Esophagus squamous epithelium (tissue), 5 donors: ENCODE data around the gene PET117. TPM values are rescaled to one million over a fixed set of nuclear protein-coding genes. Genes with fewer than 3 reads are reported as not detected.
"Not testable (repeated sequence)": the region's sequence is repeated elsewhere in the genome, so short reads cannot be mapped to it uniquely, and the experiment has no call there.

Experiments
- DNase-seq: peaks from one replicate; lab custom pipeline; 2025; lab: John Stamatoyannopoulos, UW
- H3K27ac ChIP-seq, 4 donors: fragments of 200-600 bp; sonication (generic); one replicate each; pipeline ENCODE4 v1.5.1; 2016 to 2019; ENCODE audit warnings: mild to moderate bottlenecking in 1 of 4
- H3K27me3 ChIP-seq, 4 donors: fragments of 200-600 bp; sonication (generic); 1 replicate in 3 of 4; 2 replicates in 1 of 4; pipeline versions ENCODE4 v1.5.1 to v1.6.0; 2017 to 2021; ENCODE audit warnings: antibody characterized with exemption in 1 of 4
- H3K36me3 ChIP-seq, 3 donors: fragments of 200-600 bp; sonication (generic); one replicate each; pipeline ENCODE4 v1.5.1; 2016 to 2019
- H3K4me1 ChIP-seq, 3 donors: fragments of 200-600 bp; sonication (generic); one replicate each; pipeline ENCODE4 v1.5.1; 2017 to 2019
- H3K4me3 ChIP-seq, 4 donors: fragments of 200-600 bp; sonication (generic); 1 replicate in 3 of 4; 2 replicates in 1 of 4; pipeline ENCODE4 v1.5.1; 2016 to 2019; ENCODE audit warnings: mild to moderate bottlenecking in 2 of 4, moderate library complexity in 1 of 4
- H3K9me3 ChIP-seq, 3 donors: fragments of 200-600 bp; sonication (generic); one replicate each; pipeline ENCODE4 v1.5.1; 2016 to 2019
- CTCF ChIP-seq, 6 experiments: fragments of 450-650 bp in 4 of 6; fragments of 200-600 bp in 2 of 6; sonication (generic) in 2 of 6; IDR thresholded peaks; one replicate each; pipeline ENCODE4 v1.5.1; 2016 to 2019; ENCODE audit warnings: antibody characterized with exemption in 6 of 6, mild to moderate bottlenecking in 4 of 6, moderate library complexity in 4 of 6
- POLR2A ChIP-seq, 4 donors: fragments of 450-650 bp; IDR thresholded peaks; one replicate each; pipeline ENCODE4 v1.6.1; 2017; ENCODE audit warnings: antibody characterized with exemption in 4 of 4, mild to moderate bottlenecking in 4 of 4, moderate library complexity in 3 of 4
- WGBS, 2 donors: methylation state at CpG; one replicate each; pipeline ENCODE4 v1.1.5; 2018; 5-methylcytosine and 5-hydroxymethylcytosine counted together
- intact Hi-C: fragments of 100-400 bp; cut with DNase I; formaldehyde crosslinking; loops from one replicate; pipeline ENCODE4 v1.15.0; 2022
- total RNA-seq, 4 donors: library from RNA; depleted of rRNA; stranded (reverse); fragments of >200 nt; gene quantifications; one replicate each; pipeline ENCODE4 v1.1.0, GENCODE V29; 2016
- donor health status: DM: yes; HTN: yes; CAD: no.

Gene PET117
- total RNA-seq, 4 donors from 2014 or later = 2.8 to 17.0 (median 7.7) TPM

GRCh38 chr20:18174906-18175683 lies 37.4 kb downstream of the PET117 start:
- H3K27ac ChIP-seq = no peak overlapping the region
- DNase-seq = no peak
- H3K27me3 ChIP-seq = no peaks in the 10 kb centered on the region
- TF ChIP-seq CTCF (IDR thresholded peaks at IDR 0.05) = no peak
- TF ChIP-seq POLR2A (IDR thresholded peaks at IDR 0.05) = no peak
- H3K36me3 ChIP-seq = peaks cover 0 to 63% (median 0%) of the 10 kb centered on the region in 3 donors
- intact Hi-C loops = no loop called here
- H3K4me3 ChIP-seq = no peak overlapping the region
- WGBS, 2 donors = 95 to 96% methylated on average over 9 to 14 of the region's 14 CpGs
- no peaks in the 10 kb centered on the region for H3K4me1 ChIP-seq
- H3K9me3 ChIP-seq = peaks cover 0 to 5% (median 0%) of the 10 kb centered on the region in 3 donors

- Histone ChIP-seq H3K36me3 (peaks cover 0 to 67% (median 0%) of the 10 kb centered on the region in 3 donors), H3K4me3 (no peak overlapping the region), H3K27me3 (no peaks in the 10 kb centered on the region), H3K9me3 (peaks cover 0 to 9% (median 0%) of the 10 kb centered on the region in 3 donors), H3K4me1 (no peaks in the 10 kb centered on the region), H3K27ac (no peak overlapping the region)
- TF ChIP-seq POLR2A (IDR thresholded peaks at IDR 0.05) (no peak), CTCF (IDR thresholded peaks at IDR 0.05) (no peak)
- 90 to 92% methylated on average over 8 of the region's 8 CpGs for WGBS, 2 donors
- intact Hi-C loops = no loop called here
- no peak for DNase-seq
Observed at GRCh38 chr20:18176318-18176785, 38.7 kb downstream of the PET117 start.

- H3K4me3 ChIP-seq, DNase-seq, H3K27me3 ChIP-seq, intact Hi-C loops, H3K27ac ChIP-seq, H3K9me3 ChIP-seq: not testable (repeated sequence)
- H3K36me3 ChIP-seq = peaks cover 0 to 88% (median 5%) of the 10 kb centered on the region in 3 donors
- H3K4me1 ChIP-seq = peaks cover 0 to 14% (median 0%) of the 10 kb centered on the region in 3 donors
Observed at GRCh38 chr20:18180366-18180765, 42.7 kb downstream of the PET117 start.

- Histone ChIP-seq H3K9me3 (peaks cover 0 to 9% (median 0%) of the 10 kb centered on the region in 3 donors), H3K27me3 (no peaks in the 10 kb centered on the region), H3K36me3 (peaks cover 0 to 88% (median 5%) of the 10 kb centered on the region in 3 donors), H3K4me1 (peaks cover 0 to 15% (median 0%) of the 10 kb centered on the region in 3 donors), H3K4me3 (no peak overlapping the region), H3K27ac (no peak overlapping the region)
- intact Hi-C loops = no loop called here
- DNase-seq = no peak
- 50 to 92% methylated on average over 1 of the region's 1 CpG for WGBS, 2 donors
- TF ChIP-seq CTCF (IDR thresholded peaks at IDR 0.05) (no peak), POLR2A (IDR thresholded peaks at IDR 0.05) (no peak)
Observed at GRCh38 chr20:18180815-18181214, 43.2 kb downstream of the PET117 start.

- intact Hi-C loops = no loop called here
- Histone ChIP-seq H3K9me3 (no peaks in the 10 kb centered on the region), H3K27ac (peak overlapping the region; percentile 24 to 61 (median 55)), H3K36me3 (peaks cover 0 to 91% (median 5%) of the 10 kb centered on the region in 3 donors), H3K4me1 (peaks cover 0 to 38% (median 0%) of the 10 kb centered on the region in 3 donors), H3K27me3 (no peaks in the 10 kb centered on the region), H3K4me3 (no peak overlapping the region)
- no peak for DNase-seq
- WGBS, 2 donors = 51 to 57% methylated on average over 5 of the region's 5 CpGs
- TF ChIP-seq POLR2A (IDR thresholded peaks at IDR 0.05) (no peak), CTCF (IDR thresholded peaks at IDR 0.05) (no peak)
Observed at GRCh38 chr20:18187020-18187419, 49.4 kb downstream of the PET117 start.
